K562 (cell line): ENCODE data around the gene NSUN3. TPM values are rescaled to one million over a fixed set of nuclear protein-coding genes. Genes with fewer than 3 reads are reported as not detected.

Experiments used
- ATAC-seq: fragments of 200-7000 bp; cut with Tn5 transposase; 3 replicates; pipeline ENCODE4 v1.9.1; 2020; ENCODE audit warnings: moderate library complexity
- BruUV-seq: library from RNA; stranded (reverse); fragments of 400-500 nt; replicated peaks from 2 replicates; lab custom pipeline; 2021; lab: Mats Ljungman, UMichigan
- CTCF ChIA-PET: fragments of 300-600 bp; formaldehyde crosslinking; extraction: SDS; loops from one replicate; lab custom pipeline; 2021; ENCODE audit warnings: low intra/inter-chr PET ratio; lab: Yijun Ruan, JAX
- POLR2A ChIA-PET: fragments of 300-600, 350-650 bp; sonication (Branson Sonifier 250); formaldehyde crosslinking; extraction: SDS; loops from one replicate; lab custom pipeline; 2021; ENCODE audit warnings: antibody characterized with exemption, inconsistent platforms; lab: Yijun Ruan, JAX
- DNase-seq, 4 experiments: peaks; one replicate each; pipeline versions ENCODE4 v3.0.0 to v3.0.0-alpha.2; 2011 to 2018; ENCODE audit warnings: low spot score in 3 of 4, mixed read lengths in 3 of 4; ENCODE audit errors: extremely low read depth in 1 of 4
- FAIRE-seq: peaks from 2 replicates; lab custom pipeline; 2011; peaks lifted over from hg19 to GRCh38; lab: Jason Lieb, UNC
- H2AFZ ChIP-seq: 2 replicates; pipeline ENCODE4 v1.6.0; 2011; ENCODE audit warnings: low read depth, low read length, control low read depth, inconsistent platforms
- H3K27ac ChIP-seq: fragments of 200-600 bp; 3 replicates; pipeline ENCODE4 v1.8.0; 2011; ENCODE audit warnings: low read depth, mild to moderate bottlenecking, control low read depth, inconsistent platforms, low read length, moderate library complexity, mixed read lengths; ENCODE audit errors: extremely low read depth
- H3K27me3 ChIP-seq, 2 experiments: fragments of 300-600 bp in 1 of 2; 2 replicates in 1 of 2; 3 replicates in 1 of 2; pipeline versions ENCODE4 v1.6.0 to v1.8.0; 2011; ENCODE audit warnings: inconsistent platforms in 2 of 2, low read length in 2 of 2, mild to moderate bottlenecking in 1 of 2, mixed read lengths in 1 of 2, moderate library complexity in 1 of 2; ENCODE audit not compliant: control insufficient read depth in 2 of 2, insufficient read depth in 2 of 2
- H3K36me3 ChIP-seq: fragments of 300-600 bp; 3 replicates; pipeline ENCODE4 v1.8.0; 2011; ENCODE audit warnings: mild to moderate bottlenecking, low read length, inconsistent platforms; ENCODE audit not compliant: control insufficient read depth, insufficient read depth
- H3K4me1 ChIP-seq, 2 experiments: fragments of 200-600 bp in 1 of 2; replicated peaks in 1 of 2; 2 replicates in 1 of 2; 3 replicates in 1 of 2; pipeline versions ENCODE4 v1.5.1 to v1.8.0; 2011; ENCODE audit warnings: inconsistent platforms in 2 of 2, low read length in 2 of 2, mild to moderate bottlenecking in 1 of 2, mixed read lengths in 1 of 2, moderate library complexity in 1 of 2; ENCODE audit not compliant: control insufficient read depth in 2 of 2, insufficient read depth in 2 of 2
- H3K4me2 ChIP-seq: 2 replicates; pipeline ENCODE4 v1.6.1; 2011; ENCODE audit warnings: low read length, control low read depth, inconsistent platforms, mixed read lengths; ENCODE audit not compliant: insufficient read depth
- H3K4me3 ChIP-seq: fragments of 200-600 bp; sonication (generic), shearing (Covaris generic); 2 replicates; pipeline ENCODE4 v1.5.1; 2016; ENCODE audit warnings: control low read depth, inconsistent platforms
- H3K79me2 ChIP-seq: fragments of 200-600 bp; 3 replicates; pipeline ENCODE4 v1.8.0; 2011; ENCODE audit warnings: low read length, inconsistent platforms; ENCODE audit not compliant: control insufficient read depth, insufficient read depth
- H3K9ac ChIP-seq, 2 experiments: 2 replicates each; pipeline versions ENCODE4 v1.6.0 to v1.6.1; 2011; ENCODE audit warnings: low read depth in 2 of 2, low read length in 2 of 2, control low read depth in 1 of 2, inconsistent platforms in 1 of 2, mild to moderate bottlenecking in 1 of 2, mixed read lengths in 1 of 2; ENCODE audit not compliant: insufficient read depth in 1 of 2
- H3K9me1 ChIP-seq: one replicate; pipeline ENCODE4 v1.6.0; 2011; ENCODE audit warnings: inconsistent platforms, mild to moderate bottlenecking, low read length, moderate library complexity; ENCODE audit not compliant: control insufficient read depth, insufficient read depth
- H3K9me3 ChIP-seq: replicated peaks from 2 replicates; pipeline ENCODE4 v1.5.1; 2011; ENCODE audit warnings: low read depth, low read length, inconsistent platforms; ENCODE audit not compliant: control insufficient read depth, insufficient read depth
- H4K20me1 ChIP-seq: replicated peaks from 2 replicates; pipeline ENCODE4 v1.6.1; 2011; ENCODE audit warnings: low read length, inconsistent platforms, mixed read lengths; ENCODE audit not compliant: control insufficient read depth, insufficient read depth
- DPF2 ChIP-seq: fragments of 450-650 bp; IDR thresholded peaks from 2 replicates; pipeline ENCODE4 v1.6.1; 2016
- ETV1 ChIP-seq: fragments of 450-650 bp; conservative IDR thresholded peaks from 2 replicates; pipeline ENCODE4 v1.6.1; 2016; ENCODE audit warnings: missing genetic modification characterization, control low read depth, low read depth, missing compliant biosample characterization
- FOS ChIP-seq: IDR thresholded peaks from 3 replicates; pipeline ENCODE4 v1.6.1; 2011; ENCODE audit not compliant: insufficient read length; ENCODE audit errors: extremely low read depth
- KAT2B ChIP-seq: IDR thresholded peaks from one replicate; pipeline ENCODE4 v1.6.1; 2012; ENCODE audit warnings: low read depth, mild to moderate bottlenecking, control low read depth, inconsistent platforms, low read length, moderate library complexity
- POLR2G ChIP-seq: fragments of 200-400 bp; formaldehyde crosslinking; IDR thresholded peaks from 2 replicates; pipeline ENCODE4 v1.6.1; 2017; ENCODE audit warnings: low read depth, mild to moderate bottlenecking, antibody characterized with exemption, low read length, moderate library complexity
- RBM34 ChIP-seq: fragments of 200-400 bp; formaldehyde crosslinking; IDR thresholded peaks from 2 replicates; pipeline ENCODE4 v1.6.1; 2018; ENCODE audit warnings: low read length, borderline replicate concordance; ENCODE audit not compliant: insufficient read depth
- RFX7 ChIP-seq: fragments of 250-450 bp; sonication (Bioruptor Pico); IDR thresholded peaks from 2 replicates; pipeline ENCODE4 v1.5.1; 2021; ENCODE audit warnings: mild to moderate bottlenecking
- SAFB ChIP-seq: fragments of 200-400 bp; formaldehyde crosslinking; IDR thresholded peaks from 2 replicates; pipeline ENCODE4 v1.6.1; 2017; ENCODE audit warnings: low read depth, low read length, borderline replicate concordance
- TRIM28 ChIP-seq: fragments of 450-650 bp; IDR thresholded peaks from 2 replicates; pipeline ENCODE4 v1.6.1; 2017
- ZFPM2 ChIP-seq: fragments of 250-450 bp; sonication (Bioruptor Pico); IDR thresholded peaks from 2 replicates; pipeline ENCODE4 v1.5.1; 2022; ENCODE audit warnings: mild to moderate bottlenecking
- ZNF121 ChIP-seq: sonication (generic); formaldehyde crosslinking; conservative IDR thresholded peaks from 2 replicates; pipeline ENCODE4 v1.8.0; 2022; ENCODE audit warnings: missing genetic modification reagents
- ZNF175 ChIP-seq: fragments of 200-800 bp; sonication (Bioruptor generic); IDR thresholded peaks from 2 replicates; pipeline ENCODE4 v1.6.1; 2016; ENCODE audit warnings: low read depth, mild to moderate bottlenecking, missing genetic modification characterization, missing compliant biosample characterization
- WGBS: fragments of 100-300 bp; shearing (Covaris generic); methylation state at CpG from one replicate; pipeline ENCODE4 v1.1.6; 2016; ENCODE audit warnings: low coverage, mixed read lengths; ENCODE audit not compliant: insufficient coverage; ENCODE audit errors: missing lambda C conversion rate; 5-methylcytosine and 5-hydroxymethylcytosine counted together
- in situ Hi-C: fragments of 300-500 bp; cut with MboI; formaldehyde crosslinking; loops from 4 replicates; pipeline ENCODE4 v1.15.0; 2018; ENCODE audit warnings: inconsistent platforms, mixed read lengths
- intact Hi-C: fragments of 100-400 bp; cut with micrococcal nuclease; formaldehyde crosslinking; loops from 2 replicates; pipeline ENCODE4 v1.14.2; 2022
- polyA plus RNA-seq, 8 experiments: library from polyadenylated mRNA; depleted of rRNA in 4 of 8; stranded (reverse) in 5 of 8; unstranded in 3 of 8; fragments of >200 nt; fragmentation: Nextera tagmentation in 2 of 8; fragmentation: Illumina TruSeq in 1 of 8; extraction: Ambion mirVana in 2 of 8; extraction: Trizol in 1 of 8; gene quantifications; 2 replicates each; pipeline versions ENCODE4 v1.2.1 to v1.2.3, GENCODE V29; 2011 to 2014; ENCODE audit warnings: inconsistent platforms in 1 of 8, missing spikeins in 1 of 8
- total RNA-seq, 7 experiments: library from RNA; depleted of rRNA in 6 of 7; stranded (reverse); fragments of >200 nt in 6 of 7; fragmentation: Illumina TruSeq in 2 of 7; extraction: Trizol in 2 of 7; gene quantifications; 2 replicates each; pipeline versions ENCODE4 v1.2.1 to v1.2.3, GENCODE V29; 2011 to 2021; ENCODE audit warnings: low replicate concordance in 1 of 7
- TF ChIP-seq, protein P1 (sequence below), 2 experiments: fragments of 250-450 bp in 1 of 2; fragments of 450-650 bp in 1 of 2; sonication (Bioruptor Pico) in 1 of 2; IDR thresholded peaks; 2 replicates each; pipeline versions ENCODE4 v1.6.1 to v1.8.0; 2016 to 2021; ENCODE audit warnings: mild to moderate bottlenecking in 2 of 2, moderate library complexity in 2 of 2, missing compliant biosample characterization in 1 of 2, missing genetic modification characterization in 1 of 2
- TF ChIP-seq, protein P2 (sequence below): fragments of 250-450 bp; sonication (Bioruptor Pico); IDR thresholded peaks from 2 replicates; pipeline ENCODE4 v1.5.0; 2021
- TF ChIP-seq, protein P3 (sequence below): fragments of 450-650 bp; IDR thresholded peaks from 2 replicates; pipeline ENCODE4 v1.6.1; 2016; ENCODE audit warnings: antibody characterized with exemption

NSUN3 gene
- total and polyA plus RNA-seq, 9 of the 15 experiments (the other 6 are each of a cell fraction or from before 2014, with no cell fraction given): 4.4 to 12.3 (median 7.6) TPM

DNA sequence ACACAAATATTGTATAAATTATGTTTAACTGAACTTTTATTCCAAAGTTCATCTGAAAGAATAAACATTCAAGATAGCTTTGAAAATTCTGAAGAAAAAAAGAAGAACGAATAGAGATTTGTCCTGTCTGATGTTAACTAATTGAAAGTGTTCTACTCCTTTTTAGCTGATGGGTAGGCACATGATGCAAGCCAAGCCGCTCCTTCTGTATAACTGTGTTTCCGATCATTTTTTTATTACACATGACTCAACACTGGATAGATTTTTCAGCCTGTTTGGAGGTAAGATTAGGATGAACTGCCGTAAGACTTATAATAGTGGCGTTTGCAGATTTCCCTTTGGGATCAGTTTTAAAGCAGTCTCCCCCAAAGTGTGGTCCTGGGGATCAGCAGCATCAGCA lies 19.0 kb downstream of the NSUN3 start (continued):
- no peak for TF ChIP-seq TRIM28
- no peak for TF ChIP-seq RBM34
- no peak for TF ChIP-seq KAT2B

DNA sequence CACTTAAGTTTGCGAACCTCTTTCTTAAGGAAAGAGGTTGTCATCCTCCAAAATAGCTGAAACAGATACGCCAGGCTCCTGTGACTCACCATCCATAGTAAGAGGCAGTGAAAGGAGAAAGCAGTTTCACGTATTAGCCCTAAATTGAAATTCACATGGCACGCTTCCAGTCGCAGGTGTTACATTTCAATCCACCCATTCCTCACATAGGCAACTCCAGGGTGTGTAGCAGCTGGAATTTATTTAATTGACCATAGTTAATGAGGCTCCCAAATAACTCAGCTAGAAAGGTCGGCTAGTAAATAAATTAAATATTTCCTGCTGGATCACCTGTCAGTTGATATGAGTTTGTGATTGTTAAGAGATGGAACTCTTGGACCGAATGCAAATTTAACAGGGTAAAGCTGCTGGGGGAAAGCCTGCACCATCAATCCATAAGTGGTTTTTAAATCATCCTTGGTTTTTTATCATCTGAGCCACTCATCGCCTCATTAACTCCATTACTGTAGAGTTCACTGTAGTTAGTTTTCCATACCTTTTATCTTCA lies 19.6 kb downstream of the NSUN3 start:
- H3K9ac ChIP-seq: no peak overlapping the region
- no peak overlapping the region for H2AFZ ChIP-seq
- H3K79me2 ChIP-seq: no peaks in the 10 kb centered on the region
- in situ Hi-C loops: no loop called here
- H3K4me1 ChIP-seq: no peaks in the 10 kb centered on the region
- H3K9me1 ChIP-seq: no peaks in the 10 kb centered on the region
- 0 out of 3 replicates have a peak, but pooled peaks cover 3% of the 10 kb centered on the region for H3K36me3 ChIP-seq
- H3K27ac ChIP-seq: no peak overlapping the region
- TF ChIP-seq FOS (no peak), SAFB (no peak), DPF2 (no peak), POLR2G (no peak), RFX7 (CRISPR knock-in tag) (no peak), ZFPM2 (CRISPR knock-in tag) (no peak), ZNF175 (CRISPR knock-in tag) (no peak), ZNF121 (CRISPR knock-in tag) (no peak), ETV1 (tag) (no peak)
- TF ChIP-seq, protein P1, sequence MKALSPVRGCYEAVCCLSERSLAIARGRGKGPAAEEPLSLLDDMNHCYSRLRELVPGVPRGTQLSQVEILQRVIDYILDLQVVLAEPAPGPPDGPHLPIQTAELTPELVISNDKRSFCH (CRISPR knock-in tag; IDR thresholded peaks at IDR 0.05): no peak
- TF ChIP-seq, protein P1 (tag; IDR thresholded peaks at IDR 0.05): no peak
- TF ChIP-seq, protein P2, sequence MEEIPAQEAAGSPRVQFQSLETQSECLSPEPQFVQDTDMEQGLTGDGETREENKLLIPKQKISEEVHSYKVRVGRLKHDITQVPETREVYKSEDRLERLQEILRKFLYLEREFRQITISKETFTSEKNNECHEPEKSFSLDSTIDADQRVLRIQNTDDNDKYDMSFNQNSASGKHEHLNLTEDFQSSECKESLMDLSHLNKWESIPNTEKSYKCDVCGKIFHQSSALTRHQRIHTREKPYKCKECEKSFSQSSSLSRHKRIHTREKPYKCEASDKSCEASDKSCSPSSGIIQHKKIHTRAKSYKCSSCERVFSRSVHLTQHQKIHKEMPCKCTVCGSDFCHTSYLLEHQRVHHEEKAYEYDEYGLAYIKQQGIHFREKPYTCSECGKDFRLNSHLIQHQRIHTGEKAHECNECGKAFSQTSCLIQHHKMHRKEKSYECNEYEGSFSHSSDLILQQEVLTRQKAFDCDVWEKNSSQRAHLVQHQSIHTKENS (CRISPR knock-in tag): no peak
- TF ChIP-seq, protein P3, sequence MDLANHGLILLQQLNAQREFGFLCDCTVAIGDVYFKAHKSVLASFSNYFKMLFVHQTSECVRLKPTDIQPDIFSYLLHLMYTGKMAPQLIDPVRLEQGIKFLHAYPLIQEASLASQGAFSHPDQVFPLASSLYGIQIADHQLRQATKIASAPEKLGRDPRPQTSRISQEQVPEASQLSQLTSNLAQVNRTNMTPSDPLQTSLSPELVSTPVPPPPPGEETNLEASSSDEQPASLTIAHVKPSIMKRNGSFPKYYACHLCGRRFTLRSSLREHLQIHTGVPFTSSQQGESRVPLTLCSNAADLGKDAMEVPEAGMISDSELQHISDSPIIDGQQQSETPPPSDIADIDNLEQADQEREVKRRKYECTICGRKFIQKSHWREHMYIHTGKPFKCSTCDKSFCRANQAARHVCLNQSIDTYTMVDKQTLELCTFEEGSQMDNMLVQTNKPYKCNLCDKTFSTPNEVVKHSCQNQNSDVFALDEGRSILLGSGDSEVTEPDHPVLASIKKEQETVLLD: no peak
- FAIRE-seq (no peak), DNase-seq (no peak), ATAC-seq (no peak)
- ChIA-PET POLR2A (no interaction called here), CTCF (no interaction called here)
- H3K4me3 ChIP-seq: no peak overlapping the region
- no TSS peak for BruUV-seq
- H4K20me1 ChIP-seq: no peaks in the 10 kb centered on the region
- H3K9me3 ChIP-seq: no peaks in the 10 kb centered on the region
- intact Hi-C loops: no loop called here
- no peaks in the 10 kb centered on the region for H3K27me3 ChIP-seq
- 80% methylated on average over 8 of the region's 8 CpGs for WGBS
- no peak overlapping the region for H3K4me2 ChIP-seq
